ENCODE results near the gene TEX2. TPM values are rescaled to one million over a fixed set of nuclear protein-coding genes. Genes with fewer than 3 reads are reported as not detected.

Gene TEX2
- polyA plus RNA-seq, 1 donor (not counting 4 experiments of a cell fraction or from before 2014, with no cell fraction given) = 44.4 TPM

DNA sequence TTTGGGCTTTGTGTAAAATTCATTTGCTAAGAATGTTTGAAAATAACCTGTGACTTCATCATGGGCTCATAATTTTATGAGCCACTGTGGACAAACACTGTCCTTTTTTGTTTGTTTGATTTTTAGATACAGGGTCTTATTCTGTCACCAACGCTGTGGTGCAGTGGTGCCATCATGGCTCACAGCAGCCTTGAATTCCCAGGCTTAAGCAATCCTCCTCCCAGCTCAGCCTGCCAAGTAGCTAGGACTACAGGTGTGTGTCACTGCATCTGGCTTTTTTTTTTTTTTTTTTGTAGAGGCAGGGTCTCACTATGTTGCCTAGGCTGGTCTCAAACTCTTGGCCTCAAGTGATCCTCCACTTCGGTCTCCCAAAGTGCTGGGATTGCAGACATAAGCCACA lies 8.3 kb downstream of the TEX2 start:
- Histone ChIP-seq H3K27ac (ENCODE audit: control insufficient read depth, insufficient read depth, low read length) (no peak overlapping the region), H3K9ac (ENCODE audit: control insufficient read depth, extremely low read depth, insufficient read depth, low read length) (no peak overlapping the region), H3K4me3 (ENCODE audit: control insufficient read depth in 2 of 3, extremely low read depth in 1 of 3, insufficient read depth in 2 of 3, low read depth in 1 of 3, low read length in 3 of 3) (no peak overlapping the region), H3K4me2 (ENCODE audit: control insufficient read depth, extremely low read depth, insufficient read depth, low read depth, low read length) (no peak overlapping the region), H3K36me3 (ENCODE audit: control insufficient read depth in 2 of 2, extremely low read depth in 1 of 2, insufficient read depth in 2 of 2, low read length in 2 of 2) (peaks cover 3% of the 10 kb centered on the region in 2 experiments), H3K4me1 (ENCODE audit: control insufficient read depth, extremely low read depth, insufficient read depth, low read length) (peaks cover 21% of the 10 kb centered on the region), H3K9me1 (ENCODE audit: control insufficient read depth, extremely low read depth, insufficient read depth, low read length) (peaks cover 7% of the 10 kb centered on the region), H3K27me3 (ENCODE audit: control insufficient read depth, extremely low read depth, insufficient read depth, low read length) (no peaks in the 10 kb centered on the region), H3K79me2 (ENCODE audit: control insufficient read depth, insufficient read depth, low read length) (peaks cover 88% of the 10 kb centered on the region), H2AFZ (ENCODE audit: control insufficient read depth, low read length) (no peak overlapping the region), H4K20me1 (ENCODE audit: control insufficient read depth, extremely low read depth, insufficient read depth, low read length) (peaks cover 2% of the 10 kb centered on the region), H3K9me3 (ENCODE audit: control insufficient read depth, low read depth, low read length) (no peaks in the 10 kb centered on the region)
- DNase-seq (ENCODE audit: low read depth, low spot score) (no peak), FAIRE-seq (no peak)
- dilution Hi-C loops (cut with MboI; ENCODE audit: extremely low pct_ligation_motif_present, low sequenced_read_pairs) = no loop called here
- TF ChIP-seq, protein P1, sequence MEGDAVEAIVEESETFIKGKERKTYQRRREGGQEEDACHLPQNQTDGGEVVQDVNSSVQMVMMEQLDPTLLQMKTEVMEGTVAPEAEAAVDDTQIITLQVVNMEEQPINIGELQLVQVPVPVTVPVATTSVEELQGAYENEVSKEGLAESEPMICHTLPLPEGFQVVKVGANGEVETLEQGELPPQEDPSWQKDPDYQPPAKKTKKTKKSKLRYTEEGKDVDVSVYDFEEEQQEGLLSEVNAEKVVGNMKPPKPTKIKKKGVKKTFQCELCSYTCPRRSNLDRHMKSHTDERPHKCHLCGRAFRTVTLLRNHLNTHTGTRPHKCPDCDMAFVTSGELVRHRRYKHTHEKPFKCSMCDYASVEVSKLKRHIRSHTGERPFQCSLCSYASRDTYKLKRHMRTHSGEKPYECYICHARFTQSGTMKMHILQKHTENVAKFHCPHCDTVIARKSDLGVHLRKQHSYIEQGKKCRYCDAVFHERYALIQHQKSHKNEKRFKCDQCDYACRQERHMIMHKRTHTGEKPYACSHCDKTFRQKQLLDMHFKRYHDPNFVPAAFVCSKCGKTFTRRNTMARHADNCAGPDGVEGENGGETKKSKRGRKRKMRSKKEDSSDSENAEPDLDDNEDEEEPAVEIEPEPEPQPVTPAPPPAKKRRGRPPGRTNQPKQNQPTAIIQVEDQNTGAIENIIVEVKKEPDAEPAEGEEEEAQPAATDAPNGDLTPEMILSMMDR (optimal IDR thresholded peaks at IDR 0.05 in 1 of 3, IDR thresholded peaks at IDR 0.05 in 1 of 3, conservative IDR thresholded peaks at IDR 0.05 in 1 of 3; ENCODE audit: extremely low read depth in 1 of 3, insufficient read depth in 2 of 3, low read length in 3 of 3) = no peak
- TF ChIP-seq EZH2 (IDR thresholded peaks at IDR 0.05; ENCODE audit: low read length) = no peak

DNA sequence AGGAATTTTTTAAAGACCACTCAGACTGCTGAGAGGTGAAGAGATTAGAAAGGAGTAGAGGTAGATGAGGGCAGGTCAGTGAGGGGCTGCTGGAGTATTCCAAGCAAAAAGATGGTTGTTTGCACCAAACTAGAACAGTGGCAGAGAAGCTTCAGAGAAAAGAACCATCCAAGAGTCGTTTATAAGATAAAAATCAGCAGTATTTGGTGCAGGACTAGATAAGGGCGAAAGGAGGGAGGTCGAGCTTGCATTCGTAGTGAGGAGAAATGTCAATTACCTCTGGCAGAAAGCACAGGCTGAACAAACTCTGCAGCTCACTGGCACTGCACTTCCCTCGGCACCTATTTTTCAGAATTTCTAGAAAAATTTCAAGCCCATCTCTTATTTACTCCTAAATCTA lies 9.6 kb downstream of the TEX2 start:
- no peak overlapping the region for H3K9ac ChIP-seq (ENCODE audit: control insufficient read depth, extremely low read depth, insufficient read depth, low read length)
- no peak overlapping the region for H3K27ac ChIP-seq (ENCODE audit: control insufficient read depth, insufficient read depth, low read length)
- no peaks in the 10 kb centered on the region for H3K9me3 ChIP-seq (ENCODE audit: control insufficient read depth, low read depth, low read length)
- peaks cover 5% of the 10 kb centered on the region for H3K9me1 ChIP-seq (ENCODE audit: control insufficient read depth, extremely low read depth, insufficient read depth, low read length)
- no peaks in the 10 kb centered on the region for H3K27me3 ChIP-seq (ENCODE audit: control insufficient read depth, extremely low read depth, insufficient read depth, low read length)
- H3K79me2 ChIP-seq (ENCODE audit: control insufficient read depth, insufficient read depth, low read length) = peaks cover 88% of the 10 kb centered on the region
- DNase-seq (ENCODE audit: low read depth, low spot score) = no peak
- TF ChIP-seq EZH2 (IDR thresholded peaks at IDR 0.05; ENCODE audit: low read length) = no peak
- TF ChIP-seq, protein P1 (optimal IDR thresholded peaks at IDR 0.05 in 1 of 3, IDR thresholded peaks at IDR 0.05 in 1 of 3, conservative IDR thresholded peaks at IDR 0.05 in 1 of 3; ENCODE audit: extremely low read depth in 1 of 3, insufficient read depth in 2 of 3, low read length in 3 of 3) = no peak
- H2AFZ ChIP-seq (ENCODE audit: control insufficient read depth, low read length) = no peak overlapping the region
- peaks cover 23% of the 10 kb centered on the region for H3K4me1 ChIP-seq (ENCODE audit: control insufficient read depth, extremely low read depth, insufficient read depth, low read length)
- no peak overlapping the region for H3K4me3 ChIP-seq (ENCODE audit: control insufficient read depth in 2 of 3, extremely low read depth in 1 of 3, insufficient read depth in 2 of 3, low read depth in 1 of 3, low read length in 3 of 3)
- no peak overlapping the region for H3K4me2 ChIP-seq (ENCODE audit: control insufficient read depth, extremely low read depth, insufficient read depth, low read depth, low read length)
- dilution Hi-C loops (cut with MboI; ENCODE audit: extremely low pct_ligation_motif_present, low sequenced_read_pairs) = no loop called here
- no peaks in the 10 kb centered on the region for H4K20me1 ChIP-seq (ENCODE audit: control insufficient read depth, extremely low read depth, insufficient read depth, low read length)
- FAIRE-seq = no peak
- peaks cover 0 to 3% of the 10 kb centered on the region in 2 experiments for H3K36me3 ChIP-seq (ENCODE audit: control insufficient read depth in 2 of 2, extremely low read depth in 1 of 2, insufficient read depth in 2 of 2, low read length in 2 of 2)

Data from keratinocyte (primary cell).